Placental epithelial cell (primary cell): ENCODE measurements around the gene RRP8. TPM values are rescaled to one million over a fixed set of nuclear protein-coding genes. Genes with fewer than 3 reads are reported as not detected.

Source experiments
- total RNA-seq: library from RNA; depleted of rRNA; stranded (reverse); fragments of >200 nt; gene quantifications from 2 replicates; pipeline ENCODE4 v1.2.3, GENCODE V29; 2012

Gene RRP8
- 7.5 and 10.4 TPM in 2 replicates for total RNA-seq

GRCh38 chr11:6603287-6604080 is at the start of gene RRP8, which contains the start of gene ILK:
Gene RRP8, minus strand, starts transcription at chr11:6603616. Its CDS starts 114 bp downstream, at chr11:6603502.
Gene ILK, plus strand, starts transcription at chr11:6603774. Its CDS starts 498 bp downstream, at chr11:6604272.

GRCh38 chr11:6619004-6619745 is 15.8 kb upstream of the RRP8 start, which contains the start of gene TPP1:
Gene TPP1, minus strand, starts transcription at chr11:6619422. Its CDS starts 22 bp downstream, at chr11:6619400.

GRCh38 chr11:6612213-6613041 is 9.0 kb upstream of the RRP8 start, which contains the start of gene TAF10:
Gene TAF10, minus strand, starts transcription at chr11:6612216. Its CDS starts 27 bp downstream, at chr11:6612189.

Other genes with a start within 250 kb of the RRP8 start
- 39.7 and 60.2 TPM in 2 replicates for gene SMPD1, start 213.1 kb downstream of the RRP8 start, total RNA-seq
- gene APBB1, start 184.5 kb downstream of the RRP8 start, total RNA-seq, result 42.0 and 44.8 TPM in 2 replicates
- 0.87 and 2.4 TPM in 2 replicates for gene HPX, start 162.6 kb downstream of the RRP8 start, total RNA-seq
- gene TRIM3, start 129.7 kb downstream of the RRP8 start, total RNA-seq, result 13.6 and 23.2 TPM in 2 replicates
- gene ARFIP2, start 122.3 kb downstream of the RRP8 start, total RNA-seq, result 69.5 and 102 TPM in 2 replicates
- gene TIMM10B, start 122.1 kb downstream of the RRP8 start, total RNA-seq, result 26.3 and 30.3 TPM in 2 replicates
- gene DNHD1, start 106.3 kb downstream of the RRP8 start, total RNA-seq, result 5.4 and 6.7 TPM in 2 replicates
- gene ILK, start 158 bp upstream of the RRP8 start, total RNA-seq, result 124 and 169 TPM in 2 replicates
- gene TAF10, start 8.6 kb upstream of the RRP8 start, total RNA-seq, result 23.6 and 35.0 TPM in 2 replicates
- 40.0 and 51.0 TPM in 2 replicates for gene TPP1, start 15.8 kb upstream of the RRP8 start, total RNA-seq
- gene DCHS1, start 52.2 kb upstream of the RRP8 start, total RNA-seq, result 0.33 and 8.2 TPM in 2 replicates
- 36.5 and 37.7 TPM in 2 replicates for gene MRPL17, start 79.7 kb upstream of the RRP8 start, total RNA-seq
- gene OR2AG2, start 168.4 kb upstream of the RRP8 start, total RNA-seq, result 0.11 and 0.39 TPM in 2 replicates
- gene OR2AG1, start 179.4 kb upstream of the RRP8 start, total RNA-seq, result not detected in 2 replicates
- 0.11 and 0.39 TPM in 2 replicates for gene OR6A2, start 196.1 kb upstream of the RRP8 start, total RNA-seq
- gene OR10A5, start 242.1 kb upstream of the RRP8 start, total RNA-seq, result not detected in 2 replicates